ENCODE measurements around the gene SORCS3.

SORCS3 gene

GRCh38 chr10:104767282-104767681 lies 126.2 kb downstream of the SORCS3 start:
- no peak for DNase-seq (ENCODE audit: insufficient read length, low spot score)
- no peak for FAIRE-seq

- no peak for DNase-seq (ENCODE audit: insufficient read length, low spot score)
- FAIRE-seq: no peak
Measured at GRCh38 chr10:104767745-104768144, 126.7 kb downstream of the SORCS3 start.

DNA sequence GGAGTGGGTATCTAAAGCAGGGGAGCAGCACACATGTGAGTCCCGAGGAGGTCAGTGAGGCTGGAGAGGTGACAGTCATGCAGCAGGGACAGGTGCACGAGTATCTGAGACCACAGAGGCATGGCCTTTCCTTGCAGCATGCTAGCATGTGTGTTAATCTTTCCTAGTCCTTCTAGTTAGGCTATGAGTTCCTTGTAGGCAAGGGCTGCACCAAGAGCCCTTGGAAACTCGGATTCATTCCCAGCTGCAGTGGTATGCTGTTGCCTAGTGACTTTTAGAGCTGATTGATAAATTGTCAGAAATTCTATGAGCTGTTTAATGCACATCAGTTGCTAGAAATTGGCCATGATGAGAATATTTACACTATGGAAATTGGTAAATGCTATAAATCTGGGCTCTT lies 132.0 kb downstream of the SORCS3 start:
- FAIRE-seq: no peak

DNA sequence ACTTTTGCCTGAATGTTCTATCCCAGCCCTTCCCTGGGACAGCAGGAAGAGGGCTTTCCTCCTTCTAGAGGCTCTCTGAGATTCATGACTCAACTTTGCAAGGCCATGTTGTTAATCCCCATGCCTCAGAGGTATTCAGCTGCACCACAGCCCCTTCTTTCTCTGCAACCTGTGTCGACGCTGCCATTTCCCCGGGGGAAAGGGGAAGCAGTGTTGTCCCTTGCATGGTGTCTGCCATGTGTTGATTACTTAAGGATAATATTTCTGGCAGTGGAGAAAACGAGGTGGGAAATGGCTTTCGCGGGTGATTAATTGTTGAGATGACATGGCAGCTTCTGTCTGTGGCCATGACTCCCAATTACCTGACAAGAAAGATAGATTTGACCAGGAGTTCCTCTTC lies 133.1 kb downstream of the SORCS3 start:
- DNase-seq (ENCODE audit: insufficient read length, low spot score): no peak

More for the DNA sequence above, 132.0 kb downstream of the SORCS3 start:
- DNase-seq (ENCODE audit: insufficient read length, low spot score): no peak

DNA sequence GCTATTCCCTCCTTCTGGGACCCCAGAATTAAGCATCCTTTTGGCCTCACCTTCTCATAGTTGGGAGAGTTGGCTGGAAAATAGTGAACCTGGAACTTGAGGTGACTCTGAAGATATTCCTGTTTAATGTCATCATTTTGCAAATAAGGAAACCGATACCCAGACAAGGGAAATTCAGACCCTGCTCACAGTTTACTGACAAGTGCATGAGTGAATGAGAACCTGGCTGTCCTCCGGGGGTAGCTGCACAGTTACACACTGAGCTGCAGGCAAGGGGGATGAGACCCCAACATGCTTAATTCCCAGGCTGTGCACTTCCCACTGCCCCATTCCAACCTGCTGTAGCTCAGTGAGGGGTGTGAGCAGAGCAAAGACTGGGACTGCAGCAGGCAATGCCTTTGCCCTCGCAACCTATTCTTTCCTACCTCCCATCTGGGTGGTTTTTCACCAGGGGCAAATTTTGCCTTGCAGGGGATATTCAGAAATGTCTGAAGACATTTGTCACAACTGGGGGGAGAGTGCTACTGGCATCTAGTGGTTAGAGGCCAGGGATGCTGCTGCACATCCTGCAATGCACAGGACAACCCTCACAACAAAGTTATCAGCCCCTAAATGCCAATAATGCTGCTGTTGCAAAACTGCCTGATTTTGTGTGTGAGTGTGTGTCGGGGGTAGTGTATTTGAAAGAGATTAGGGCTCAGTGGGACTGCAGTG lies 136.2 kb downstream of the SORCS3 start:
- FAIRE-seq (no peak), DNase-seq (ENCODE audit: insufficient read length, low spot score) (no peak)

More for the DNA sequence above, 133.1 kb downstream of the SORCS3 start:
- no peak for FAIRE-seq

- FAIRE-seq (no peak), DNase-seq (ENCODE audit: insufficient read length, low spot score) (no peak)
Measured at GRCh38 chr10:104778371-104778770, 137.3 kb downstream of the SORCS3 start.

GRCh38 chr10:104779701-104780100 lies 138.6 kb downstream of the SORCS3 start:
- FAIRE-seq: no peak
- DNase-seq (ENCODE audit: insufficient read length, low spot score): no peak

GRCh38 chr10:104780165-104780564 lies 139.1 kb downstream of the SORCS3 start:
- no peak for FAIRE-seq
- DNase-seq (ENCODE audit: insufficient read length, low spot score): no peak

GRCh38 chr10:104780946-104781595 lies 140.0 kb downstream of the SORCS3 start:
- DNase-seq (ENCODE audit: insufficient read length, low spot score) (no peak), FAIRE-seq (no peak)

- DNase-seq (ENCODE audit: insufficient read length, low spot score) (no peak), FAIRE-seq (no peak)
Measured at GRCh38 chr10:104784452-104784851, 143.4 kb downstream of the SORCS3 start.

GRCh38 chr10:104791471-104791870 lies 150.4 kb downstream of the SORCS3 start:
- FAIRE-seq: no peak

DNA sequence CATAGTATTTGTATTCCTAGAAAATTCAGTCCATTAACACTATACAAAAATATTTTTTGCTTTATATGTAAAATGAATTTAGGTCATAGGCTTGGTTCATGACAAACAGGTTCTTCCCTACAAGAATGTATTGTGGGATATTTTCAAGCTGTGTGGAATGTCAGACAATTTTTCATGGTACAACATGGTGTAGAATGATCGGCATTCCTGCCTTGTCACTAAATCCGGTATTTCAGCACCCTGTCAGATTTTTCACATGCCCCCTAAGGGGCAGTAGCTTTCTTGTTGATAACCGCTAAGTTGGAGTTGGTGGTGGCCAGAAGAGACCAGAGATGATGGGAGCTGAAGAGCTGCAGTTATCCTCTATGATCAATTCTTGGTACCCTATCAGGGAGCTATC lies 154.3 kb downstream of the SORCS3 start:
- no peak for FAIRE-seq
- no peak for DNase-seq (ENCODE audit: insufficient read length, low spot score)

More at GRCh38 chr10:104791471-104791870, 150.4 kb downstream of the SORCS3 start:
- DNase-seq (ENCODE audit: insufficient read length, low spot score): no peak

DNA sequence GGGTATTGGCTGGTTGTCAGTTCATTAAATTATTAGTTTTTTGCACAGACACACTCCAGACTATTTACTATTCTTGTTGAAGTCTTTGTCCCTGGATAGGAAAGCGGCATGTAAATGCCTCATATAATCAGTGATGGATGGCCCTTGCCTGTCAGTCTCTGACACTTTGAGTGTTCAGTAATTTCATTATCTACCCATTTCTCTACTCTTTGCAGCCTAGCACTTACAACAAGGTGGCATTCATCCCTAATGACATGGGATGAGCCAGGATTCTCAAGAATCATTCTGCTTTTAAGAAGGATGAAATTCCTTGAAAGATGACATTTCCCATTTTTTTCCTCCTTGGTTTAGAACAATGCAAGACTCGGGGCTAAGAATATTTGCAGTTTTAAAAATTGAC lies 155.7 kb downstream of the SORCS3 start:
- FAIRE-seq (no peak), DNase-seq (ENCODE audit: insufficient read length, low spot score) (no peak)

- FAIRE-seq (no peak), DNase-seq (ENCODE audit: insufficient read length, low spot score) (no peak)
Measured at GRCh38 chr10:104802941-104803340, 161.9 kb downstream of the SORCS3 start.

DNA sequence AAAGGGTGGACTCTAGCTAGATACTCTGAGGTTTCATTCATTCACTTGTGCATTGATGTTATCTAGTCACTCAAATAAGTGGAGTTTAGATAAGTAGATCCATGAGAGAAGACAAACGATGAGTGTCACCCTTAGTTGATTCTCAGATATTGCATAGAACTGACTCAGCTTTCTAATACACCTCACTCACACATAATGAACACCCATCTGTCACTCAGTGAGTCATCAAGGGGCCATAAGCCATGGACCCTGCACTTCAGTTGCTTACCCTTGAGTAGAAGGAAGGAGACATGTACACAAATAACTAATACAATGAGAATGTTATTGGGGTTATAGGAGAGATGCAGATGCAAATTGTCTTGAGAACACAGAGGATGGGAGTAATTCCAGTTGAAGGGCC lies 163.8 kb downstream of the SORCS3 start:
- DNase-seq (ENCODE audit: insufficient read length, low spot score) (no peak), FAIRE-seq (no peak)

DNA sequence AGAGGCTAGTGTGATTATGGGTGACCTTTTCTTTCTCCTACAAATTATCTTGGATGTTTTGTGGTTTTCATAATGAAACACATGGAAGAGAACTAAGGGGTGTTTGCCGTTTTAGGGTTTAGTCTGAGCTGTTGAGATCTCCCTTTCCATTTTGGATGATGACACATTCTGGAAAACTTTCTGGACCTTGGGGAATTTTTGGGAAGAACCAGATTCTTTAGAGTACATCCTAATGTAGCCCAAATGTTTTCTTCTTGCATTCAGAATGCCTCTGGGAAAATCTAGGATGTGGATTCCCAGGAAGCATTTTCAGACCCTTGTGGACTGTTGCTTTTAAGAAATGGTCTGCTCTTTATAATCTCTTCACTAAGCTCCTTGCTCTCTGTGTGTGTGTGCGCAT lies 165.7 kb downstream of the SORCS3 start:
- DNase-seq (ENCODE audit: insufficient read length, low spot score) (no peak), FAIRE-seq (no peak)

- DNase-seq (ENCODE audit: insufficient read length, low spot score) (no peak), FAIRE-seq (no peak)
Measured at GRCh38 chr10:104807581-104808310, 166.7 kb downstream of the SORCS3 start.

DNA sequence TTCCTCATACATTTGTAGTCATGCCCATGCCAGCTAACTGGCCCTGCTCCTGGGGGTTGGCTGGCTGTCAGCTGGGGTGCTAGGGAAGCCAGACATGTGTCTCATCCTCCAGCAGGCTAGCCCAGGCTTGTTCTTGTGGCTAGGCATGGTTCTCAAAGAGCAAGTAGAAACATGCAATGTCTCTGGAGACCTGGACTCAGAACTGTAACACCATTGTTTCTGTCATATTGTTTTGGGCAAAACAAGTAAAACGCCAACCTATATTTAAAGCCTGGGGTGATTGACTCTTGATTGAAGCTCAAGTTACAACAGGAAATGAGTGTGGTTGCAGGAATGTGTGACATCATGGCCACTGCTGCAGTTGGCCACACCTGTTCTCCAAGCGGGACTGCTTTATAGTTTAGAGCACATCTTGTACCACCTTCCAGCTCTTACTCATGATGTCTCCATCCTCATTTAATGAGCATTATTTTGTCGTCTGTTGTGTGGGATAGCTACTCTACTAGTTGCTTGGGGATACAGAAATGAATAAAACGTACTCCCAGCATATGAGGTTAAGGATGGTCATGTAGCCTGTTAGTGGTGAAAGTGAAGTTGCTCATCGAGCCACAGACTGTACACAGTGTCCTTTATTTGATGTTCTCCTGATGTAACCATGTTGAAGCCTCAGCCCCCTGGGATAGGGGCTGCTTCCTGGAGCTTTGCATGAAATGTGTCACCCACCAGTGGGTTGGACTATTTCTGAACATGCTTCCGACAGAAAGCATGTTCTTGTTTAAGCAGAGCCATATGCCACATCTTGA lies 168.4 kb downstream of the SORCS3 start:
- no peak for FAIRE-seq
- no peak for DNase-seq (ENCODE audit: insufficient read length, low spot score)

DNA sequence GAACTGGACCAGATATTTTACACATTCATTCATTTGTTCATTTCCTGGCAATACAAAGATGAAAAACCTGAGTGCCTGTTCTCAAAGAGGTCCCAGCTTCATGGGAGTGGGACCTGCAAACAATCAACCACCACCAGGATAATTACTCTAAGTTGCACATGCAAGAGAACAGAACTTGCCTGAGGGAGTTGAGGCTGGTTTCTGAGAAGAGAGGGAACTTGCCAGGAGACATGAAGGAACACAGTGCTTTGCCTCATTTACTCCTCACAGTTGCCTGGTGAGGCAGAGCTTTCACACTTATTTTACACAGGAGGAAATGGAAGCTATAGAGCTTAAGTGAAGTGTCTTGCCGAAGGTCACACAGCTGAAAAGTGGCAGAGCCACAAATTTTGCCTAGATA lies 170.1 kb downstream of the SORCS3 start:
- FAIRE-seq (no peak), DNase-seq (ENCODE audit: insufficient read length, low spot score) (no peak)

DNA sequence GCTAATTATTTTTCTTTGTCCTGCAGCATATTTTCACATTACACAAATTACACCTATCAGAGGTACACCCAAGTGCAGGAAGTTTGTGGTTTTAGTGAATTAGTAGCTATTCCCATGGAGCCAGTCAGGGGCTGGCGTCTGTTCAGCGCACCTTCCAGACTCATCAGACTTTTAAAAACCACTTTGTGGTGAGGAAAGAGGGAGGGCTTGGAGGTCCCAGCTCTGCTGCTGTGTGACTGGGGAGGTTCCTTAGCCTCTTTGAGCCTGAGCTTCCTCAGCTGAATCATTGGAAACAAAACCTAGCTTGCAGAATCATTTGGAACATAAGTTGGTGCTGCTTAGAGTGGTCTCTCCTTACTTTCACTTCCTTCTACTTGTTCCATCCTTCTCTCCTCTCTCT lies 175.4 kb downstream of the SORCS3 start:
- FAIRE-seq (no peak), DNase-seq (ENCODE audit: insufficient read length, low spot score) (no peak)

GRCh38 chr10:104819731-104820130 lies 178.6 kb downstream of the SORCS3 start:
- DNase-seq (ENCODE audit: insufficient read length, low spot score): no peak
- FAIRE-seq: no peak
